CD4-positive, alpha-beta T cell treated with Interleukin-21 for 1 hour (primary cell): Measurements from ENCODE around the gene DCLK1.

Experiments
- DNase-seq: peaks from one replicate; pipeline ENCODE4 v3.0.0-alpha.2; 2020

Gene DCLK1

GRCh38 chr13:35930665-35931631, 200.2 kb downstream of the DCLK1 start:
- no peak for DNase-seq

- DNase-seq: no peak
These were observed 203.6 kb downstream of the DCLK1 start for GRCh38 chr13:35927567-35928021.

GRCh38 chr13:35926859-35927530, 204.2 kb downstream of the DCLK1 start:
- DNase-seq: no peak

GRCh38 chr13:35925669-35926068, 205.5 kb downstream of the DCLK1 start:
- no peak for DNase-seq

- no peak for DNase-seq
These were observed 207.8 kb downstream of the DCLK1 start for GRCh38 chr13:35923347-35923746.

GRCh38 chr13:35920816-35921215, 210.4 kb downstream of the DCLK1 start:
- no peak for DNase-seq

GRCh38 chr13:35917942-35918645, 213.1 kb downstream of the DCLK1 start:
- DNase-seq: no peak

GRCh38 chr13:35917252-35917941, 213.8 kb downstream of the DCLK1 start:
- DNase-seq: no peak

GRCh38 chr13:35916146-35916545, 215.0 kb downstream of the DCLK1 start:
- DNase-seq: no peak

GRCh38 chr13:35914662-35915061, 216.5 kb downstream of the DCLK1 start:
- DNase-seq: no peak

GRCh38 chr13:35912841-35913240, 218.3 kb downstream of the DCLK1 start:
- no peak for DNase-seq

- DNase-seq: no peak
These were observed 221.2 kb downstream of the DCLK1 start for GRCh38 chr13:35909837-35910540.

GRCh38 chr13:35909091-35909490, 222.1 kb downstream of the DCLK1 start:
- DNase-seq: no peak

- no peak for DNase-seq
These were observed 223.0 kb downstream of the DCLK1 start for GRCh38 chr13:35908226-35908625.

- no peak for DNase-seq
These were observed 224.5 kb downstream of the DCLK1 start for GRCh38 chr13:35906636-35907035.

- no peak for DNase-seq
These were observed 228.1 kb downstream of the DCLK1 start for GRCh38 chr13:35903075-35903474.

- no peak for DNase-seq
These were observed 233.1 kb downstream of the DCLK1 start for GRCh38 chr13:35898041-35898440.

- DNase-seq: no peak
These were observed 236.5 kb downstream of the DCLK1 start for GRCh38 chr13:35894636-35895035.

GRCh38 chr13:35892837-35893814, 238.1 kb downstream of the DCLK1 start:
- DNase-seq: no peak

- DNase-seq: no peak
These were observed 239.4 kb downstream of the DCLK1 start for GRCh38 chr13:35891507-35892441.
